ENCODE results near the gene CCNI.

CCNI gene

DNA sequence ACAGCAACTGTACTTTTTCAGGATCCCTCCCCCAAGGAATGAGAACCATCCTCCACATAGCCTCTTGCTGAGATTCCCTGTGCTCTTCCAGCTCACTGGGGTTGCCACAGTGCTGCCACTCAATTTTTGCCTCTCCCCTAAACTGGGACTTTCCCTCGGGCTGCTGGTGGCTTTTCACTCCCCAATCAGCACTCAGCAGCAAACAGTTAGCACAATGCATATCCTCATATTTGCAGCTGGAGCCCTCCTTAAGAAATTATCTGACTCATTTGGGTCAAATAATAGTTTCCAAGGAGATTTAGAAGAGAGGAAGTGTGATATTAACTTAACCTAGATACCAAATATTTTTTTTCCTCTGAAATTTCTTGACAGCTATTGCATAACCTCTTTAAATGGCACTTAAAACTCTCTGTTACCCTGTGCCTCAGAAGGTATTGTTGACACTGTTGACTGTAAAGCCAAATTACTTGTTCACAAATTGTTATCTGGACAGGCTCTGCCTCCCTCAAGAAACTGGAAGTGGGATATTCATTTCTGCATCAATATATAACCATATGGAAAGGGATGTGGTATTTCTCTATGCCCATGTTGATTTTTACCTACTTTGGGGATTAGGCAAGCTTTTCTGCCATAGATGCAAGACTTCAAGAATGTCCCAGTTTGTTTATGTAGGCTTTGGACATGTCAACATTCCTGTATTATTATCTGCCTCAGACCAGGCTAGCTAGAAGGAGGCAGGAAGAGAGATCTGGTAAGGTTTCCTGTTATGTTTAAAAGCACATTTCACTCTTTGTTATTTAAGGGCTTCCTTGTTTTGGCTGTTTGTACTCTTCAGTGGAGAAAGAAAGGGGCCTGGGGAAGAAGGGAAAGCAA, 68.2 kb downstream of the CCNI start:
- TF ChIP-seq GATA2 (IDR thresholded peaks at IDR 0.05; ENCODE audit: low read depth, low read length) (no peak), GATA3 (IDR thresholded peaks at IDR 0.05; ENCODE audit: low read depth, low read length) (no peak)

DNA sequence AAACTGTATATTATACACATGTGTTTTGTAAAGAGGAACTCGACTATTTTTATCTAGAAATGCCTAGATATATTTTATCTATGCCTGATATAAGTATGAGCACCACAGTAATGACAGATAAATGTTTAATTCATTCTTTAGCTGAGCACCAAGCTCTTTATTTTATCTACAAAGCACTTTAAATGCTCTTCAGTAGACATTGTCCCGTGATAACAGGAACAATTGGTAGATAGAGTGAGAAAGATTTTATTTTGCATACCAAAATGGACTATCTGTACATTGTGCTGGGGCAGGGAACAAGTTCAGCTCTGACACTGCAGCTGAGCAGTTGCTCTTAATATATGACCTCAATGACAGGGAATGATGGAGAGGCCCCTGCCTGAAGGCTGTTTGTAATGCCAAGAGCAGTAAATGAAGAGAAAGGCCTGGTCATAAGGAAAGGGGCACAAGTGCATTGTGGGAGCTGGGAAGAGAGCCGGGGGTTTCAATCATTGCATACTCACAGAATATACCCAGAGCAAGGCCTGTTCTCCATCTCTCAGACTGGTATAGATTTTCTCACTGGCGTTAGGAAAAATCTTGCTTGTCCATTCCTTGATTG, 68.9 kb downstream of the CCNI start:
- TF ChIP-seq GATA2 (IDR thresholded peaks at IDR 0.05; ENCODE audit: low read depth, low read length) = no peak; the same call in 1 of the 2 replicates
- no peak for TF ChIP-seq GATA3 (IDR thresholded peaks at IDR 0.05; ENCODE audit: low read depth, low read length)

DNA sequence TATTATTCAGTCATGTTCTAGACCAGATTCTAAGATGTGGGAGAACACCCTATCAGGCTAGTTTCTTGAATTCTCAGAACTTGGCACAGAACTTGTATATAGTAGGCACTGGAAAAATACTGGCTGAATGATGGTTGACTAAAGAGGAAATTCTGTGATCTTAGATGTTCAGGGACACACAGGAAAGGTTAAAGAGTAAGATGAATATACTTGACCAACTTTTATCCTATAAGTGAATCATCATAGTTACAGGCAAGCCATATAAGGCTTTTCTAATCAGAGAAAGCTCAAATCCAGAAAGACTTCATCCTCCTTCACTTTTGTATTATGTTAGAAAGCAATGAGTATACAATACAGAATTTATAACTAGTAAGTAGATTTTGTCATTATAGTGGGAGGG, 72.4 kb downstream of the CCNI start:
- TF ChIP-seq GATA2 (IDR thresholded peaks at IDR 0.05; ENCODE audit: low read depth, low read length) = no peak
- TF ChIP-seq GATA3 (IDR thresholded peaks at IDR 0.05; ENCODE audit: low read depth, low read length) = no peak

DNA sequence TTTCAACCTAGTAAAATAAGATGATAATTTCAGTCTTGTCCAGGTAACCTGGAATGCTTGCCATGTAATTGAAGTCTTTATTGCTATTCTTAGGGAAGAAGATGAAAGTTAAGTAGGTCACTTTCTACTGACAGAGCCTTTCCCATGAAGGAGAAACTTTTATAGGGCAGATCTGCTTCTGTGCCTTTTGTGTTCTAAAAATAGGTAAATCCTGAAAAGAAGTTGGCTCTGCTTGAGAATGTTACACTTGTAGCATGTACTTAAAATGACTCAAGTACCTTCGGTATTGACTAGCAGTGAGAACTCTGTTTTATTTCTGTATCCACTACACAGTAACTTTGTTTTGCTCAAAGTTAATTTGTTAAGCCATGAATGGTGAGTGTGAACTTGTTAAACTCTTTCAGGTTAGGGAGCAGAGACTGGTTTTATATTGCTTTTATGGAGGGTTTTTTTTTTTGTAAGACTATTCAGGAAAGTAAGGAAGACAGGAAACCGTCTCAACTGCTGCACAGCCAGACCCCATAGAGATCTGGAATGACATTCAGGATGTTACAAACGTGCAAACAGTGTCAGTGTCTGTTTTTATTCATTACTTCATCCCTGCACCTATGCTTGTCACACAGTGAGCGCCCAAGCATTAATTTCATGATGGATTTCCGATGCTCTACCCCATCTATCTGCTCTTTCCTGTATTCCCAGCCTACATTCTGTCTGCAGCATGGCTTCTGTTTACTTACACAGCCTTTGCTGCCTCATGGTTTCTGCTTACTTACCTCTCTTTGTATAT, 73.3 kb downstream of the CCNI start:
- no peak for TF ChIP-seq GATA2 (IDR thresholded peaks at IDR 0.05; ENCODE audit: low read depth, low read length)

DNA sequence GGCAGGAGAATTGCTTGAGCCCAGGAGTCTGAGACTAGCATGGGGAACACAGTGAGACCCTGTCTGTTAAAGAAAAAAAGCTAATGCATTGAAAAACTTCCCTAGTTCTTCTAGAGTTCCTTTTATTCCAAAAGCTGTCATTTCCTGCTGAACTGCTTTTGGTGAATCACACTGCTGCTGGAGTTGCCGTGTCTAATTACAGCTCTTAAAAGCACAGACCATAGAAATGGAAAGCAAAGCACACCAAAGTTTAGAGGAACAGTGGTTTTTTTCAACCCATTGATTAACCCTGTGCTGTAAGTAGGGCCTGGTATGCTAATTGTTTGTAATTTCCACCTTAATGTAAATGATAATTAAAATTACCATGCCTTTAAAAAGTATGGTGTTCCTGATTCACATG, 73.9 kb downstream of the CCNI start:
- TF ChIP-seq GATA3 (IDR thresholded peaks at IDR 0.05; ENCODE audit: low read depth, low read length) (no peak), GATA2 (IDR thresholded peaks at IDR 0.05; ENCODE audit: low read depth, low read length) (no peak)

DNA sequence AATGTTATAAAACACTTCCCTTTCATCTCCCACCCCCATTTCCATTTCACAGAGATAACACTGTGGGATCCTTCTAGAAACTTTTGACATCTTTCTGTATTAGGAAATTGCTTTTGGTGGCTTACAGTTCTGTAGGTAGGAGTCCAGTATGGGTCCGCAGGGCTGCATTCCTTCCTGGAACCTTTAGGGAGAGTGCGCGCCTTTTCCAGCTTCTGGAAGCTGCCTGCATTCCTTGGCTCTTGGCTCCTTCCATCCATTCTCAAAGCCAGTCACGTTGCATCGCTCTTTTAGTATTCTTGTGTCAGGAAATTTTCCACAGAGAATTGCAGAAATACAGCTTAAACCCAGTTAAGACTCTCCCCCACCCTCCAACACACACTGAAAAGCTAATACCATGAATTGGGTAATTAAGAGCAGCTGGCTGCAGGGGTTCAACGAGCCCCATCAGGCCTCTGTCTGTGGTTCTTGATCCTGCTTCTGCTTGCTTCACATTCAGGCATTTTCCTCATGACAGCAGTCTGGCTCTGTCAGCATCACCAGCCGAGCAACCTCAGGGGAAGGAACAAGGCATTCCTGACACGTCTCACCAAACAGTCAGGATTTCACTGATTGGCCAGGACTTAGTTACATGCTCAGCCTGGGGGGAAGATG, 77.4 kb downstream of the CCNI start:
- TF ChIP-seq GATA3 (IDR thresholded peaks at IDR 0.05; ENCODE audit: low read depth, low read length) = no peak
- no peak for TF ChIP-seq GATA2 (IDR thresholded peaks at IDR 0.05; ENCODE audit: low read depth, low read length)

DNA sequence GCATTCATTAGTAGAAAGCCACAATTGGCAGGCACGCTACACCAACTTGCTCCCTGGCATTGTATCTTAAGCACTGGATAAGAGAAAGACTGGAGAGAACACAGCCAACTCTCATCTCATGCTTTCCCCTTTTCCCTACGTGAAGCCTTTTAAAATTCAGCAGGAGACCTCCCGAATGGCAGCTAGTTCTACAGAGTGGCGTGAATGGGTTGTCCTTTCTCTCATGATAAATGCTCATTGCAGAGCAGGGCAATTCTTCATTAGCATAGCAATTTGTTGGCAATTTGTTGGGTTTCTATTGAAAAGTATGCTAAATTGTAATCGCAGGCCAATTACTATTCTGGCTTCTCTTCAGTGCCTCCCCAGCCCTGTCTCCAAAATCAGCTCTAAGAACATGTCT, 78.3 kb downstream of the CCNI start:
- TF ChIP-seq GATA3 (IDR thresholded peaks at IDR 0.05; ENCODE audit: low read depth, low read length) (no peak), GATA2 (IDR thresholded peaks at IDR 0.05; ENCODE audit: low read depth, low read length) (no peak)
